HUES64 (cell line): ENCODE results near the gene GZF1.

ENCODE experiments used
- H3K27ac ChIP-seq: 2 replicates; pipeline ENCODE4 v1.7.0; 2013; ENCODE audit warnings: low read depth, low read length, inconsistent platforms
- H3K27me3 ChIP-seq: 2 replicates; pipeline ENCODE4 v1.6.1; 2013; ENCODE audit warnings: mild to moderate bottlenecking, low read length; ENCODE audit not compliant: insufficient read depth
- H3K36me3 ChIP-seq: 2 replicates; pipeline ENCODE4 v1.6.1; 2013; ENCODE audit warnings: mild to moderate bottlenecking, low read length; ENCODE audit not compliant: insufficient read depth
- H3K4me1 ChIP-seq: 2 replicates; pipeline ENCODE4 v1.6.1; 2013; ENCODE audit warnings: mild to moderate bottlenecking, low read length, moderate library complexity; ENCODE audit not compliant: insufficient read depth
- H3K4me3 ChIP-seq: 2 replicates; pipeline ENCODE4 v1.5.1; 2013; ENCODE audit warnings: mild to moderate bottlenecking, low read length, moderate library complexity
- H3K9ac ChIP-seq: 2 replicates; pipeline ENCODE4 v1.6.1; 2013; ENCODE audit warnings: mild to moderate bottlenecking, low read depth, low read length
- H3K9me3 ChIP-seq: 2 replicates; pipeline ENCODE4 v1.6.1; 2013; ENCODE audit warnings: low read depth, low read length; ENCODE audit not compliant: insufficient read depth
- WGBS: fragments of 150-250, 120-280 bp; methylation state at CpG from one replicate; pipeline ENCODE4 v1.1.7; 2013; ENCODE audit warnings: missing lambda C conversion rate; 5-methylcytosine and 5-hydroxymethylcytosine counted together

GZF1 gene

GRCh38 chr20:23370873-23371272, 8.9 kb downstream of the GZF1 start:
- H3K9ac ChIP-seq: no peak overlapping the region
- H3K27ac ChIP-seq: no peak overlapping the region
- WGBS: 91% methylated on average over 3 of the region's 3 CpGs
- H3K4me1 ChIP-seq: no peaks in the 10 kb centered on the region
- H3K36me3 ChIP-seq: peaks cover 96% of the 10 kb centered on the region
- H3K27me3 ChIP-seq: no peaks in the 10 kb centered on the region
- H3K4me3 ChIP-seq: no peak overlapping the region
- H3K9me3 ChIP-seq: no peaks in the 10 kb centered on the region

DNA sequence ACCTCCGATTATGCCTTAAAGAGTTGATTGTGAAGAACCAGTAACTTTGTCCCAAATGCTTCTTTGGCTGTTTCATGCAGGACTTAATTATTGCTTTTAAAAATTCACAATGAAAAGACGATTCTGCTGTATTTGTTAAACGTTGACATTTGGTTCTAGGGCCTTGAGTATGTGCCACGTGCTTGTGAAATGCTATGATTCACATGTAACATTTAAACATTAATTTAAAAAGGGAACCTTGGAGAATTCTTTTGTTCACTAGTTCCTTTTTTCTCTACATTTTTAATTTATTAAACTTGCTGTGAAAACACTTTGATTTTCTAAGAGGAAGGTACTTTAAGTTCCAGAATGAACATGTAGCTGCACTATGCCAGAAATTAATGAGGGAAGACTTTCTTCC, 9.5 kb downstream of the GZF1 start:
- no peaks in the 10 kb centered on the region for H3K27me3 ChIP-seq
- no peak overlapping the region for H3K27ac ChIP-seq
- over 99% methylated on average over 3 of the region's 4 CpGs for WGBS
- peaks cover 96% of the 10 kb centered on the region for H3K36me3 ChIP-seq
- H3K9me3 ChIP-seq: no peaks in the 10 kb centered on the region
- H3K9ac ChIP-seq: no peak overlapping the region
- H3K4me3 ChIP-seq: no peak overlapping the region
- H3K4me1 ChIP-seq: no peaks in the 10 kb centered on the region

- Histone ChIP-seq H3K4me1 (no peaks in the 10 kb centered on the region), H3K27ac (no peak overlapping the region), H3K36me3 (peaks cover 88% of the 10 kb centered on the region), H3K9me3 (no peaks in the 10 kb centered on the region), H3K27me3 (no peaks in the 10 kb centered on the region), H3K4me3 (no peak overlapping the region), H3K9ac (no peak overlapping the region)
- WGBS: 89% methylated on average over 5 of the region's 5 CpGs
These were observed 12.5 kb downstream of the GZF1 start for GRCh38 chr20:23374441-23374840.

GRCh38 chr20:23375827-23376226, 13.8 kb downstream of the GZF1 start:
- Histone ChIP-seq H3K9me3 (no peaks in the 10 kb centered on the region), H3K4me3 (no peak overlapping the region), H3K4me1 (no peaks in the 10 kb centered on the region), H3K9ac (no peak overlapping the region), H3K27me3 (no peaks in the 10 kb centered on the region), H3K36me3 (peaks cover 87% of the 10 kb centered on the region), H3K27ac (no peak overlapping the region)
- 91% methylated on average over 5 of the region's 5 CpGs for WGBS

DNA sequence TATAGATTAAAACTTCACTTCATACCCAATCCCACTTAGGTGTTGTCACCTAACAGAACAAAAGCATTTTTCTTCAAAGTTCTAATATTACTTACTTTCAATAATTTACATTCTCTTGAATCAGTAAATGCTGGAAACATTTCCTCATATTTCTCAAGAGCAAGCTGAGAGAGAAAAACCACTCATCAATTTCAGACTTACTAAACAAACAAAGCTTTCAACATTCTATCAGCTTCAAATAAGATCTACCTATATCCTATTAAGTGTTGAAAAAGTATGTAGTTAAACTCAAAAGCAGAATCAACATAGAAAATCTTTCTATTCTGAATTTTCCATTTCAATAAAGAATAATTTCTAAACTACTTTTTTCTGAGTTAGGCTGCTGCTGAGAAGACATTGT, 17.8 kb downstream of the GZF1 start:
- Histone ChIP-seq H3K27ac (no peak overlapping the region), H3K27me3 (no peaks in the 10 kb centered on the region), H3K36me3 (peaks cover 73% of the 10 kb centered on the region), H3K9me3 (no peaks in the 10 kb centered on the region), H3K4me3 (no peak overlapping the region), H3K9ac (no peak overlapping the region), H3K4me1 (no peaks in the 10 kb centered on the region; the same call in 1 of the 2 replicates)

DNA sequence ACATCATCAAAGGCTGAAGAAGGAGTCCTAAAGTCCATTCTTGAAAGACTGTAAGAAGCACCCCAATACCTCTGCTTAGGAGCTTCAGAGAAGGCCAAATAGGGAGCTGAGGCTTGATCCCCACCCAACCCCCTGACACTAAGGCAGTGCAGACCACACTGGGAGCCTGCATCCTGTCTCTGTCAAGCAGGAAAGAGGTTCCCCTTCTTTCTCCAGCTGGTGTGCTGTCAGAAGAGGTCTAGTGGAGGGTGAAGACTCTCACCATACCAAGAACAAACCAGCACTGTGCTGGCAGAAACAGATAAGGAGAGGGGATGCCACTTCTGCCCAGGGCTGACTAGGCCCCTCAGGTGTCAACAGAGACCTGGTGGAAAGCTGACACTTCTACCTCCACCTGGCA, 19.9 kb downstream of the GZF1 start:
- Histone ChIP-seq H3K27me3 (no peaks in the 10 kb centered on the region), H3K27ac (no peak overlapping the region), H3K9ac (no peak overlapping the region), H3K4me3 (no peak overlapping the region), H3K4me1 (no peaks in the 10 kb centered on the region; the same call in 1 of the 2 replicates), H3K36me3 (peaks cover 52% of the 10 kb centered on the region), H3K9me3 (no peaks in the 10 kb centered on the region)

DNA sequence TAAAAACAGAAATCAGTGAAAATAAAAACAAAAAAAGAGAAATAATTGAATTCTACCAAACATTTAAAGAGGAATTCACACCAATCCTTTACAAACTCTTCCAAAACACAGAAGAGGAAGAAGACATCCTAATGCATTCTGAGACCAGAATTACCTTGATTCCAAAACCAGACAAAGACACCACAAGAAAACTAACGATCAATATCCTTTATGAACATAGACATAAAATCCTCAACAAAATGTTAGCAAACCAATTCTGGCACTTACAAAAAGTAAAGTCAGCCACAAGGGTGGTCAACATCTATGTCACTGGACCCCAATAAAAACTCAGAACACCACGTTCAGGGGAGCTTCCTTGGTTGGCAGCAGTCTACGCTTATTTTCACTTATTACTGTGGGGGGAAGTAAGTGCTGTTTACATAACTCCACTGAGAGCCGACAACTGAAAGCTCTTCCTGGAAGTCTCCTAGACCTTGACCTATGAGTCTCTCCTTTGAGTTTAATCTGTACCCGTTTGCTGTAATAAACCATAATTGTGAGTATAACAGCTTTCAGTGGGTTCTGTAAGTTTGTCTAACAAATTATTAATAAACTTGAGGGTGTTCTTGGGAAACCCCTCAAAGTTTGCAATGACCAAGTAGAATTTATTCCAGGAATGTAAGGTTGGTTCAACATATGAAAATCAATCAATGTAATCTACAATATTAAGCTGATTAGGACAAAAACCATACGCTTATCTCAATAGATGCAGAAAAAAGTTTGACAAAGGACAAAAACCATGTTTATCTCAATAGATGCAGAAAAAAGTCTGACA, 24.5 kb downstream of the GZF1 start:
- Histone ChIP-seq H3K36me3 (peaks cover 49% of the 10 kb centered on the region), H3K9ac (no peak overlapping the region), H3K9me3 (no peaks in the 10 kb centered on the region), H3K4me3 (no peak overlapping the region), H3K4me1 (peaks cover 11% of the 10 kb centered on the region), H3K27me3 (no peaks in the 10 kb centered on the region), H3K27ac (no peak overlapping the region)
- 92% methylated on average over 6 of the region's 6 CpGs for WGBS

DNA sequence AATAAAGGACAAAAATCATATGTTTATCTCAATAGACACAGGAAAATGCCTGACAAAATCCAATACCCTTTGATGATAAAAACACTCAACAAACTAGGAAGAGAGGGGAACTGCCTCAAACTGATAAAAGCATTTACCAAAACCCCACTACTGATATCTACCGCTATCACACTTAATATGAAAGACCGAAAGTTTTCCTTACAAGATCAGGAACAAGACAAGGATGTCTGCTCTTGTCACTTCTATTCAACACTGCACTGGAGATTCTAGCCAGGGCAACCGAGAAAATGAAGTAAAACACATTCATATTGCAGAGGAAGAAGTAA, 25.1 kb downstream of the GZF1 start:
- 99% methylated on average over 3 of the region's 3 CpGs for WGBS
- Histone ChIP-seq H3K9ac (no peak overlapping the region), H3K36me3 (peaks cover 47% of the 10 kb centered on the region), H3K27ac (no peak overlapping the region), H3K27me3 (no peaks in the 10 kb centered on the region), H3K4me3 (no peak overlapping the region), H3K9me3 (no peaks in the 10 kb centered on the region), H3K4me1 (peaks cover 16% of the 10 kb centered on the region)

- no peak overlapping the region for H3K9ac ChIP-seq
- no peak overlapping the region for H3K4me3 ChIP-seq
- peaks cover 59% of the 10 kb centered on the region for H3K36me3 ChIP-seq
- 94% methylated on average over 1 of the region's 1 CpG for WGBS
- no peaks in the 10 kb centered on the region for H3K9me3 ChIP-seq
- H3K27ac ChIP-seq: no peak overlapping the region
- peaks cover 18% of the 10 kb centered on the region for H3K4me1 ChIP-seq
- H3K27me3 ChIP-seq: no peaks in the 10 kb centered on the region
These were observed 28.3 kb downstream of the GZF1 start for GRCh38 chr20:23390091-23390774.

- WGBS: 40% methylated on average over 2 of the region's 4 CpGs
- H3K36me3 ChIP-seq: peaks cover 64% of the 10 kb centered on the region
- H3K9me3 ChIP-seq: no peaks in the 10 kb centered on the region
- no peak overlapping the region for H3K9ac ChIP-seq
- peaks cover 18% of the 10 kb centered on the region for H3K4me1 ChIP-seq
- no peaks in the 10 kb centered on the region for H3K27me3 ChIP-seq
- H3K4me3 ChIP-seq: no peak overlapping the region
- H3K27ac ChIP-seq: peak overlapping the region; percentile 39; the same call in 1 of the 2 replicates
These were observed 29.8 kb downstream of the GZF1 start for GRCh38 chr20:23391707-23392310.

DNA sequence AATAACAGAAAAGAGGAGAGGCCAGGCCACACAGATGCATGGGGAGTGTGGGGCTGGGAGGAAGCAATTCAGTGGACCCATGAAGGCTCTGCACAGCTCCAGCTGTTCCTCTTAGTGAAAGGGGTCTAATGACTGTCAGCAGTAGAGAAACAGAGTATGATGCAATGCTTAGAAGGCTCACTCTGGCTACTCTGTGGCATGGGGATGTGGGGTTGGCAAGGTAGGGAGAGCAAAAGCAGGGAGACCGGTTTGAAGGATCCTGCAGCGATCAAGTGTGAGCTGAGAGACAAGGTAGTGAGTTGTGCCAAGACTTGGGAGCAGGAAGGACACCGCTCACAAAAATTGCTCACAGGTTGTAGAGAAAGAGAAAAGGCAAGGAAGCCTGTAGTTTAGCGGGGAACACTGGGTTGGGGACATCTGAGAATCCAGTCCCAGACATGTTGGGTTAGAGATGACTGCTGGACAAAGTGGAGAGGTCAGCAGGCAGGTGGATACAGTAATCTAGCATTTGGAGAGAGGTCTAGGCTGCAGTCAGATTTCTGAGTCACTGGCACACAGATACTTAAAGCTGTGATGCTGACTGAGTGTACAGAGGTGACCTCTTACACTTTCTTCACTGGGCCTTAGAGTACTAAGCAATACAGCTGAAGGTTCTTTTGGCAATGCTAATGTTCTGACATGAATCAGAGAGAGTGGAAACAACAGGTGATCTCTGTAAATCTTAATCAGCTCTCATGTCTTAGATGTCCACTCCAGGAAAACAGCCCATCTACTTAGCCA, 32.2 kb downstream of the GZF1 start:
- H3K9ac ChIP-seq: no peak overlapping the region
- no peaks in the 10 kb centered on the region for H3K9me3 ChIP-seq
- H3K27me3 ChIP-seq: no peaks in the 10 kb centered on the region
- H3K27ac ChIP-seq: no peak overlapping the region
- 95% methylated on average over 4 of the region's 4 CpGs for WGBS
- no peak overlapping the region for H3K4me3 ChIP-seq
- peaks cover 53% of the 10 kb centered on the region for H3K36me3 ChIP-seq
- peaks cover 18% of the 10 kb centered on the region for H3K4me1 ChIP-seq
